HG02840 (cell line): Measurements from ENCODE around the gene PIH1D1.
A peak's percentile ranks its signal among the peaks of the same experiment; 100 is the strongest.
"Not testable (repeated sequence)": the region's sequence is repeated elsewhere in the genome, so short reads cannot be mapped to it uniquely, and the experiment has no call there.

ENCODE experiments used
- ATAC-seq: cut with Tn5 transposase; IDR thresholded peaks from one replicate; pipeline ENCODE4 v1.9.1; 2021; ENCODE audit warnings: mild to moderate bottlenecking, moderate library complexity, moderate number of reproducible peaks; ENCODE audit not compliant: unreplicated experiment, low FRiP score

Gene PIH1D1

GRCh38 chr19:49459388-49459787 lies 7.8 kb upstream of the PIH1D1 start:
- ATAC-seq, result no peak

DNA sequence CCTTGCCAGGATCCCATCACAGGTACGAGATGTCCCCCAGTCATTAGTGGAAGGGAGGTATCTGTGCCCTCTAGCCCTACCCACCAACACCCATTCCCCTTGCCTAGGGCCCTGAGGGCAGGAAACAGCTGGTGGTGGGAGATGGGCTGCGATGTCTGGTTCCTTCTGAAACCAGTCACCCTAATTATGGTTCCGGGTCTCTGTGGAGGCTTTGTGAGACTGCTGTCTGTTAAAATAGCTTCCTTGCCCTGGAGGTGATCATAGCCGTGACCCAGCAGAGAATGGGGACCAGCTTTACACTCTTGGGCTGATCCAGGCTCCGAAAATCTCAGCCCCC lies 6.9 kb upstream of the PIH1D1 start:
- ATAC-seq, result no peak

DNA sequence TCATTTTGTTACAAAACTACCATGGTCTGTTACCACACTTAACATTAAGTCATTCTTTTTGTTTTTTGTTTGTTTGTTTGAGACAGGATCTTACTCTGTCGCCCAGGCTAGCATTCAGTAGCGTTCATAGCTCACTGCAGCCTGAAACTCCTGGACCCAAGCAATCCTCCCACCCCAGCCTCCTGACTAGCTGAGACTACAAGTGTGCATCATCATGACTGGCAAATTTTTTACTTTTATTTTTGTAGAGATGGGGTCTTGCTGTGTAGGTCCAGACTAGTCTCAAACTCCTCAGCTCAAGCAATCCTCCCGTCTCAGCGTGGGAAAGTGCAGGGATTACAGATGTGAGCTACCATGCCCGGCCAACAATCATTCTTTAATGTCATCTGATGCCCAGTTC lies 4.7 kb upstream of the PIH1D1 start:
- no peak for ATAC-seq

GRCh38 chr19:49455773-49456172 lies 4.2 kb upstream of the PIH1D1 start:
- ATAC-seq, result no peak

DNA sequence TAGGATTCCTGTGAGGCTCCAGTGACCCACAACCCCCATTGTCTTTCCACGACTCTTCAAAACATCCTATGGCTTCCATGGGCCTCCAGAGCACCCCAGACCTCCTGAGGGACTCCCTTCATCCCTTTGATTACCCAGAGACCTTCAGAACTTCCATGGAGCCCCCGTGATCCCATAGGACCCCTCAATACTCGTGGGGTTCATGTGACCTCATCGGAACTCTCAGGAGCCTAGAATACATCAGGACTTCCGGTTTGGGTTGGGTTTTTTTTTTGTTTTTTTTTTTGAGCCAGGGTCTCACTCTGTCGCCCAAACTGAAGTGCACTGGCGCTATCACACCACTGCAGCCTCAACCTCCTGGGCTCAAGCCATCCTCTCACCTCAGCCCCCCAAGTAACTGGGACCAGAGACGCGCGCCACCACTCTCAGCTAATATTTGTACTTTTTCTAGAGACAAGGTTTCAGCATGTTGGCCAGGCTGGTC lies 2.2 kb upstream of the PIH1D1 start:
- no peak for ATAC-seq

- ATAC-seq, result peak; percentile 62
Observed at GRCh38 chr19:49453013-49453756, 1.6 kb upstream of the PIH1D1 start, which contains the start of gene ALDH16A1. Gene ALDH16A1 (plus strand): TSS chr19:49453225. CDS start chr19:49453332, 107 bp downstream.

GRCh38 chr19:49450405-49450804 lies 1.2 kb downstream of the PIH1D1 start:
- no peak for ATAC-seq

GRCh38 chr19:49448432-49448786 lies 3.2 kb downstream of the PIH1D1 start:
- ATAC-seq, result no peak

DNA sequence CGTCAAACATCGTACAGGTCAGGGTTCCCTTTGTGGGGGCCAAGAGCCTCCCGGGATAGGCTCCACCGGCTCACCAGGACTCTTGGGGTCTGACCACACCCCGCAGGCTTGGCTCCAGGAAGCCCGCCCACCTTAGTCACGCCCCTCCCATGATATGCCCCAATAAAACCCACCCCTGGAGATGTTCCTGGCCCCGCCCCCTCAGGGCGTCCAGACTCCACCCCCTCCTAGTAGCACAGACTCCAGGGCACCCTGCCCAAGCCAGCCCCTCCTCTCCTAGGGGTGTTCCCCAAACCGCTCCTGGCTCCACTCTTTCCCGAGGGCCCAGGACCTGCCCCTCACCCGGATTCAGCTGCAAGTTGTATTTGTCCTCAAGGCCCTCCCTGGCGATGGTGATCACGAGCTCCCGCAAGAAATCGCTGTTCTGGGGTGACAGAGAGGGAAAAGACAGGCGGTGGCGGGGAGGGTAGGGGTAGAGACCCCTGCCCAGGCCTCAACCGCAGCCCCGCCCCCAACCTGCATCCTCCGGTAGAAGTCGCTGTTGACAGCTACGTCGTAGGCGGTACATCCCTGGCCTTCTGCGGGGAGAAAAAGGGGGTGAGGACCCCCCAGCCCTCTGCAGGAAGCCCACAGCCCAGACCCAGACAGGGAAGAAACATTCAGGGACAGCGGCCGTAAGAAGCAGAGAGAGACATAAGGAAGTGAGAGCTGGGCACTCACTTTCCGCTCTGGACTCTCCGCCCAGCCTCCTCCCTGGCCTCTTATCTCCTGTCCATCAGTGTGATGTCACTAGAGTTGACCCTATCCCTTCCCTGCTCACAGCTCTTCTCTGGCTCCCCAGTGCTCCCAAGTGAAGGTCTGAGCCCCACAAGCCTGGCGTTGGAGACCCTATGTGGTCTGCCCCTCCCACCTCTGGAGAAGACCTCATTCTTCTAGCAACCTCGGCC lies 3.9 kb downstream of the PIH1D1 start:
- ATAC-seq, result no peak

- no peak for ATAC-seq
Observed at GRCh38 chr19:49445997-49446396, 5.6 kb downstream of the PIH1D1 start.

- not testable (repeated sequence) for ATAC-seq
Observed at GRCh38 chr19:49444100-49444700, 7.4 kb downstream of the PIH1D1 start.

GRCh38 chr19:49443366-49444099 lies 8.1 kb downstream of the PIH1D1 start:
- ATAC-seq, result peak; percentile 76

DNA sequence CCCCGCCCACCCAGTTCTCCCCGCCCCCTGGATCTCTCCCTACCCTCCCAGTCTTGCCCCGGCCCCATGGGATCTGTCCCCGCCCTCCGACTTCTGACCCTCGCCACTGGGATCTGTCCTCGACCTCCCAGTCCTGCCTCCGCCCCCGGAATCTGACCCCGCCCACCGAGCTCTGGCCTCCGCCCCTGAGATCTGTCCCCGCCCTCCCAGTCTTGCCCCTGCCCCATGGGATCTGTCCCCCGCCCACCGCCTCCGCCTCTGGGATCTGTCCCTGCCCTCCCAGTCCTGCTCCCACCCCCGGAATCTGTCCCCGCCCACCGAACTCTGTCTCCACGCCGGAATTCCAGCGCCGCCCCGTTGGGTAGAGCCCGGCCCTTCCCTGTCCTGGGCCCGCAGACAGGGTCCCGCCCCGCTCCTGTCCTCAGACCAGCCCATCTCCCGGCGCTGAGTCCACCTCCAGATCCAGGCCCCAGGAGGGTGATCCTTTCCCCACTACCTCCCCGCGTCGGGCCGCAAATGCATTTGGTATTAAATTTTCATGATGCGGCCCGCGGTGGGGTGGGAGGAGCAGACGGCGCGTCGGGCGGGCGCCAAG lies 8.7 kb downstream of the PIH1D1 start:
- ATAC-seq, result peak; percentile 2

- ATAC-seq, result no peak
Observed at GRCh38 chr19:49442354-49442753, 9.3 kb downstream of the PIH1D1 start.

GRCh38 chr19:49441960-49442350 lies 9.7 kb downstream of the PIH1D1 start:
- ATAC-seq, result no peak

DNA sequence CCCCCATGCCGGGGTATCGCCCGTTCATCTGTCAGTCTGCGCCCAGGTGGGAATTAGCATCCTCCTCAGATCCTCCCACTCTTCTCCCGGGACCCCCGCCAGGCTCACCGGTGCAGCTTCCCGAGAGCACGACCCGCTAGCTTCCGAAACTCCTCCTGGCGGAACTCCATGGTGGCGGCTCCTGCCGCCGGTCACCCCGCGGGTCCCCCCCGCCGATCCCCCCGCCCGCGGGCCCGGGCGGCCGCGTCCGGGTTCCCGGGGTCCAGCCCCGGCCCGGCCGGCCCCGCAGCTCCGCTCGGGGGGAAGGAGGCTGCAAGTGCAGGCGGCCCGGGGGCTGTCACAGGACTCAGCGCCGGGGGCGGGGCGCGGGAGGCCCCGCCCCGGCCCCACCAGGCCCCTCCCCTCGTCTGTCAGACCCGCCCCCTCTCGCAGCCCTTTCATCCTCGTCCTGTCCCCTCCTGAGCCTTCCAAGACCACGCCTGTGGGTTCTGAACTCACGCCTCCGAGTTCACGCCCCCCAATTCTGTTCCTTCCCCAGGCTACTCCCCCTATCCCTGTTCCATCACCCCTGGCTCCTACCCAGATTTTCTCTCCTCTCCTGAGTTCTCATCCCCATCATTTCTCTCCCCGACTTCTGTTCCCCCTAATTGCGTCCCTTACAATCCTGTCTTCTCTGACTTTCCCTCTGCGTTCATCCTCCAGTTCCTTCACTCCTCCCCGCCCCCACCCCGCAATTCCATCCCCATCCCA lies 10.2 kb downstream of the PIH1D1 start, which contains the start of gene SLC17A7:
Gene SLC17A7 (minus strand): TSS at position 318 of the 750 bp plus-strand sequence. CDS start 148 bp downstream, at position 170.
- ATAC-seq, result no peak

DNA sequence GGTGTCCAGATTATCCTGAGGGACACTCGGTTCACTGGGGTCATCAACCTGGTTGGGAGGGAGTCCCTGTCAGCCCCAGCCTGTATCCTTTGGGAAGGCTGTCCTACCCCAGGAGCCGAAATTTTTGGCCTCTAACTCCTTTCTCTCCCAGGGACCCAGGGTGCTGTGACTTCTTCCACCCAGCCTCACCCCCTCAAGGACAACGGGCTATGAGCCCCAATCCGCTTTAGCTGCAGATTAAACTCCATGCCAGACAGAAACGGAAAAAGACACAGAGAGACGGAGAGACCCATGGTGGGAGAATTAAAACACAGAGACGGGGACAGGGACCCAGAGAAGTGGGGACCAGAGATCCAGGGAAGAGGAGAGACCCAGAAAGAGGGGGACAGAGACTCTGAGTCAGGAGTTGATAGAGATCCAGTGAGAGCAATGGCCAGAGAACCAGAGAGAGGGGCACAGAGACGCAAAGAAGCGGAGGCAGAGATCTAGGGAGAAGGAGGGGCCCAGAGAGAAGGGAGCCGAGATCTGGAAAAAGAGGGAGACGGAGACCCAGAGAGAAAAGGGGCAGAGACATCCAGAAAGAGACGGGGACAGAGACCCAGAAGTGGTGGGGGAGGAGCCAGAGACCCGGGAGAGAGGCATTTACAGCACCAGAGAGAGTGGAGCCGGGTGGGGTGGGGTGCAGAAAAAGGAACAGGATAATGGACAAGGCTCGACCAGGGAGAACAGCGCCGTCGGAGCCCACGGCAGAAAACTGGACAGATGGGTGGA lies 11.0 kb downstream of the PIH1D1 start:
- no peak for ATAC-seq

- no peak for ATAC-seq
Observed at GRCh38 chr19:49439836-49440235, 11.8 kb downstream of the PIH1D1 start.
